Skeletal muscle satellite cell (primary cell): Measurements from ENCODE around the gene CADM1.

Source experiments
- H3K27me3 ChIP-seq: 2 replicates; pipeline ENCODE4 v1.7.0; 2013; ENCODE audit warnings: low read length; ENCODE audit not compliant: control insufficient read depth, insufficient read depth
- H3K36me3 ChIP-seq: 2 replicates; pipeline ENCODE4 v1.7.0; 2013; ENCODE audit warnings: mild to moderate bottlenecking, control low read depth, low read length; ENCODE audit not compliant: insufficient read depth
- H3K4me1 ChIP-seq: 2 replicates; pipeline ENCODE4 v1.7.0; 2013; ENCODE audit warnings: low read length; ENCODE audit not compliant: control insufficient read depth, insufficient read depth
- H3K4me2 ChIP-seq: 2 replicates; pipeline ENCODE4 v1.7.0; 2013; ENCODE audit warnings: mild to moderate bottlenecking, low read length
- H3K4me3 ChIP-seq: 2 replicates; pipeline ENCODE4 v1.7.0; 2013; ENCODE audit warnings: low read length
- H3K9ac ChIP-seq: 2 replicates; pipeline ENCODE4 v1.7.0; 2013; ENCODE audit warnings: mild to moderate bottlenecking, low read depth, low read length, moderate library complexity
- H3K9me3 ChIP-seq: replicated peaks from 2 replicates; pipeline ENCODE4 v1.7.0; 2013; ENCODE audit warnings: mild to moderate bottlenecking, control low read depth, low read length

CADM1 gene

DNA sequence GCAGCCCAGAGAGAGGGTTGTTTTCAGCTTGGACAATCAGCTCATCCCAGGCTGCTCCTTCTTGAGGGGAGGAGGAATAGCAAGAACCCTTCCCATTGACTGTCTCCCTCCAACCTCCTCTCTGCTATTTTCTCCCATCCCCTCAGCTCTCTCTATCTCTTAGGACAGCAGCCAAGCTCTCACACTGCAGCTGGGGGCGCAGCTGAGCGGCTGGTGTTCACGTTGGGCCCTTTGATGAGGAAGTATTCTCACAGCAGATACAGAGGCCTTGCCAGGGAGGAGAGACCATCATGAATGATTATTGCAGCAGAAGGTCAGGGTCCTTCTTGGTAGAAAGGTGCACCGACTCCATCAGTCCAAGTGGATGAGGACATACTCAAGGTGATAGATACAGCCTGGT lies 26.5 kb upstream of the CADM1 start:
- Histone ChIP-seq H3K9ac (no peak overlapping the region), H3K4me3 (no peak overlapping the region), H3K9me3 (peaks cover 5% of the 10 kb centered on the region), H3K4me1 (no peaks in the 10 kb centered on the region), H3K36me3 (no peaks in the 10 kb centered on the region), H3K4me2 (no peak overlapping the region), H3K27me3 (no peaks in the 10 kb centered on the region)

DNA sequence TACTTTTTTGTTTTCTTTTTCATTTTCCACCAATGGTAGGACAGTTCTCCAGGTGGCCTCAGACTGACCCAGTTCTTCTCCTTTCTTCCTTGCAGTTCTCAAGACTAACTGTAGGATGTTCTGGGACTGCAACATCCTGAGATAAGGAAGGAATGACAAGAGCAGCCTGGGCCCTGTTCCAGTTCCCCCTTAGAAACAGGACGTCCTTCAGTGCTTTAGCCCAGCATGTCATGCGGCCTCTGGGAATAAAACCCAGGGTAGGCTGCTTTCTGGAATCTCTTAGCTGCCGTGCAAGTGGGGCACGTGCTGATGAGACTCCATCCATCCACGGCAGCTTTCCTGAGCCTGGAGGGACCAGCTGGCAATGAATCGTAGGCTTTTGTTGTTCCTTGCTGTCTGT lies 24.0 kb upstream of the CADM1 start:
- no peaks in the 10 kb centered on the region for H3K36me3 ChIP-seq
- no peaks in the 10 kb centered on the region for H3K4me1 ChIP-seq
- no peaks in the 10 kb centered on the region for H3K27me3 ChIP-seq
- H3K4me3 ChIP-seq = no peak overlapping the region
- no peak overlapping the region for H3K4me2 ChIP-seq
- H3K9me3 ChIP-seq = no peaks in the 10 kb centered on the region
- H3K9ac ChIP-seq = no peak overlapping the region

DNA sequence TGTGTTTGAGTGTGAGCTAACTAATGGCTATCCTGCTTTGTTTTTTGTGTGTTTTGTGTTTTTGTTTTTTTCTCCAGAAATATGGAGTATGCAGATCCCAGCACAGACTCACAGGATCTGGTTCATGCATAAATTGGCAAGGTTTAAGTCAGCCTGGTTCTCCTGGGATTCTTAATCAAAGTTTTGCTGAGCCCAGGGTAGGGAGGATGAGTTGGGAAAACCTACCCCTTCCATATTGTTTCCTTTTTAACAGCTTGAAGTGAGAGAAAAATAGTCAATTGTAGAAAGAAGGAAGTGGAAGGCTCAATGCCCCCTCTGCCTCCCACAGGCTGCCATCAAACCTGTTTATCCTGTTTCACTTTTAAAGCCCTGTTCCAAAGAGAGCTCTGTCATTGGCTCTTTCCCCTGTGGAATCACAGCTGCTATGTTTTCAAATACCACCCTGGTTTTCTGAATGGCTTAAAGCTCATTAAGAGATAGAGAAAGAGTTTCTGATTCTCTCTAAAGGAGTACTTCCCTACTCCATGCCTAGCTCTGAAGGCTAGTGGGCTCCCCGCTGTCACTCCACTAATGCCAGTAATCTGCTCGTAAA lies 23.4 kb upstream of the CADM1 start:
- Histone ChIP-seq H3K4me3 (no peak overlapping the region), H3K27me3 (no peaks in the 10 kb centered on the region), H3K9ac (no peak overlapping the region), H3K36me3 (no peaks in the 10 kb centered on the region), H3K4me2 (no peak overlapping the region), H3K9me3 (no peaks in the 10 kb centered on the region), H3K4me1 (no peaks in the 10 kb centered on the region)

DNA sequence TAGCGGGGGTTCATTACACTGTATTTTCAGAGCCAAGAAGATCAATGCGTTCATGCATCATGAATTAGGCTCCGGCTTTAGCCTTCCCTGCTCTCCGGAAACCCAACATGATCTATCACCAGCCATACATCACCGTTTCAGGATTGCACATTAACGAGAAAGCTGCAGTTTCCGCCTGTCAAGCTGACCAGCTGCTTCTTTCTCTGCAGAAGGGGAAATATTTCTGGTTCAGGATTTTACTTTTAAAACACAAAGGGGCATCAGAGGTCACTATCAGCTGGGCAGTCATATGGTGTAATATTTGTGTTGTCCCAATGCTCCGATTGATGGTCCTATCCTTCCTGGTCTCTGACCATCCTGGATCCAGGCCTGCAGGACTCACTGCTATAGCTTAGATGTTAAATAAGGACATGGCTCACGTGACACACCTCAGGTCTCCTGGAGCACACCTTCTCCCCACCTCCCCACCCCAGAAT lies 21.4 kb upstream of the CADM1 start:
- H3K27me3 ChIP-seq = no peaks in the 10 kb centered on the region
- no peaks in the 10 kb centered on the region for H3K36me3 ChIP-seq
- H3K9ac ChIP-seq = no peak overlapping the region
- H3K4me3 ChIP-seq = no peak overlapping the region
- no peak overlapping the region for H3K4me2 ChIP-seq
- H3K9me3 ChIP-seq = no peaks in the 10 kb centered on the region
- no peaks in the 10 kb centered on the region for H3K4me1 ChIP-seq

DNA sequence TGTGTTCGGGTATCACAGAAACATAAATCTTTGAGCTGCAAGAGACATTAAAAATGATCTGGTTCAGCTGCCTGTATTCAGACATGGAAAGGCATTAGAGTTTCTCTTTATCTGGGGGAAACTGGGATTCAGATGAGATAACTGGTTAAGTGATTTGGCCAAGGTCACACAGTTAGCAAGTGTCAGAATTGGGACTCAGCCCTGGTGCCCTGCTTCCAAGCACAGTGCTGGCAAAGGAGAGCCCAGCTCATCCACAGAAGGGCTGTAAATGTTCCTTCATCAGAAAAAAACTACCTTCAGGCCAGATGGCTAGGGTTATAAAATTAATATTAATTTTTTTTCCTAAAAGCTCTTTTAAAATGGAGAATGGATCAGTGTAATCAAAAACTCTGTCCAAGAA lies 20.4 kb upstream of the CADM1 start:
- no peaks in the 10 kb centered on the region for H3K9me3 ChIP-seq
- H3K4me1 ChIP-seq = no peaks in the 10 kb centered on the region
- H3K4me3 ChIP-seq = no peak overlapping the region
- no peaks in the 10 kb centered on the region for H3K36me3 ChIP-seq
- no peaks in the 10 kb centered on the region for H3K27me3 ChIP-seq
- no peak overlapping the region for H3K4me2 ChIP-seq
- no peak overlapping the region for H3K9ac ChIP-seq

DNA sequence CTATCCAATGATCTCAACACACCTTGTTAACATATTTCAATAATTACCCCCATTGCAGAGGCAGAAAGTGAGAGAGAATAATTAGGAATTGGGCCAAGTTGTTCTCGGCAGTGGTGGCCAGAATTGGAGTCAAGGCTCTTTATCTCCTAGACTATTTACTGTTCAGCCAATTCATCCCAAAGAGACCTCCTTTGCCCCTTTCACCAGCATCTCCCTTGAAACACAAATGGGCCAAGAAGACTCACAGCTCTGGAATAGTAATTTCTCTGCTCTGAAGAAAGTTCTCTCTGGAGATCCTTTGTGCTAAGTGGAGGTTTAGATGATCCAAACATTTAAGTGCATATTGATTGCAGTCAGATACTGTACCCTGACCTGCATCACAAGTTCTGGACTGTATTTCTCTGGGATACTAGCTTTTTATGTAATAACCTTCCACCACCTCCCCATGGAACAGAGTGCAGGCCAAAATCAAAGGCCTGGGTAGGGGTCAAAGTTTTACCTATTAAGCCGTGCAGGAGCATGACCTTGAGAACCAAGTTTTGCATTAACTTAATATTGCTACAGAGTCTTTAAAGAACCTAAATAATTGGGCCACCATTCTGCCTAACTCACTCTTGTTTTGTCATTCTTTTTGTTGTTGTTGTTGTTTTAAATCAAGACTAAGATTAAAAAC lies 19.6 kb upstream of the CADM1 start:
- Histone ChIP-seq H3K27me3 (no peaks in the 10 kb centered on the region), H3K36me3 (no peaks in the 10 kb centered on the region), H3K9ac (no peak overlapping the region), H3K4me3 (no peak overlapping the region), H3K4me1 (no peaks in the 10 kb centered on the region), H3K9me3 (no peaks in the 10 kb centered on the region), H3K4me2 (no peak overlapping the region)

DNA sequence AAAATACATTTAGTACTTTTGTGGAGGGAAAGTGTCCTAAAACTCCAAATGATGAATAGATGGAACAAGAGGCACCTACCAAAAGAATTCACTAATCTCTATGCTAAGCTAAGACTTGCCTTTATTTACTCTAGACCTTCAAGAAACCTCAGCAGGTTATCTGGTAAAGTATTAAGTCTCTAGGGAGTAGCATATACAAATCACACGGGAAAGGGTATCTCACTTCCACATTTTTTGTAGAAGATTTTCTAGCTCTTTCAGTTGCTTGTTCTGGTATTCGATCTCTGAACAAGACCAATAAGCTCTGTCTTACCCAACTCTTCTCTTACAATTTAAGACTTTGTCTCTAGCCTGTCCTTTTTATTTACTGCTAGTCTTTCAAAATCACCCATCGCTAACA lies 18.1 kb upstream of the CADM1 start:
- Histone ChIP-seq H3K27me3 (no peaks in the 10 kb centered on the region), H3K4me1 (no peaks in the 10 kb centered on the region), H3K9ac (no peak overlapping the region), H3K4me2 (no peak overlapping the region), H3K36me3 (no peaks in the 10 kb centered on the region), H3K9me3 (no peaks in the 10 kb centered on the region), H3K4me3 (no peak overlapping the region)

DNA sequence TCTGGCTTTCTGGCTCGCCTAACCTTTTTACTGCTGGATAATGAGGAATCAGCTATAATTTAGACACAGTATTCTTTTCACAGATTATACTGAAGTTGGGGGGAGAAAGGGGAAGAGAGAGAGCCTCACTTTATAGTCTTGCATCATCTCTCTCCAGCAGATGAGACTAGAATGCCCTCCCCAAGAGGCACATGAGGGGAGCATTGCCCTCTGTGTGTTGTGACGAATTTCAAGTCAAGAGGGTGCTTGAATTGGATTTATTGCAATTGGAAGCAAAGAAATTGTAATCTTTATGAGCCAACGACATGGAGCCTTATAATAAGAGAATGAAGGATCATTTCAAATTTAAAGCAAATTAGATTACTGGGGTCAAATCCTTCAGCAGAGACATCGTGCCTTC lies 17.6 kb upstream of the CADM1 start:
- Histone ChIP-seq H3K9me3 (no peaks in the 10 kb centered on the region), H3K4me3 (no peak overlapping the region), H3K4me1 (no peaks in the 10 kb centered on the region), H3K36me3 (no peaks in the 10 kb centered on the region), H3K4me2 (no peak overlapping the region), H3K9ac (no peak overlapping the region), H3K27me3 (no peaks in the 10 kb centered on the region)

DNA sequence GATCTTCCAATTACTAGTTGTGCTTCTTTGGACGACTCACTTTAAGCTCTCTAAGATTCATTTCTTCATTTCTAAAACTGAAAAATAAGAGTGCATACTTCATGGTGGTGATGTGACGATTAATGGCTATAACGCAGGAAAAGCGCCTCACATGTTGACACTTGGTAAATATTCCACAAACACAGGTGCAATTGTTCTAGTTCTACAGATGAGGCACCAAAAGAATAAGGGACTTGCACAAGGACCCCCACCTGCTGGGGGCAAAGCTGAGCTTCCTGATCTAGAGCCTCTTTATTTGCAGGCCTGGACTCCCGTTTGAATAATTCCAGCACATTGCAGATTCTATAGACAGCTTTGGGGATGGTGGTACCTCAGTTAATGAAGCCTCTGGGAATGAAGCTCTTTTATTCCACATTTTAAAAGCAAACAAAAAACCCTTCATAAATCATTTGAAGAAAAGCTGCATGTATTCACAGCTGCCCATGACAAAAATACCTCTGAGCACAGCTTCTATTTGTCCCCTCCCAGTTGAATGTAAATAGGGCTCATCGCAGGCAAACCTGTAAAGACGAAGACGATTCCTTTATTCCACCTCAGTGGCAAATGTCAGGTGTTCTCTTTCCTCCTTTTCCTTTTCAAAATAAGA lies 14.9 kb upstream of the CADM1 start:
- Histone ChIP-seq H3K4me2 (no peak overlapping the region), H3K9ac (no peak overlapping the region), H3K9me3 (no peaks in the 10 kb centered on the region), H3K27me3 (no peaks in the 10 kb centered on the region), H3K4me3 (no peak overlapping the region), H3K4me1 (no peaks in the 10 kb centered on the region), H3K36me3 (no peaks in the 10 kb centered on the region)

DNA sequence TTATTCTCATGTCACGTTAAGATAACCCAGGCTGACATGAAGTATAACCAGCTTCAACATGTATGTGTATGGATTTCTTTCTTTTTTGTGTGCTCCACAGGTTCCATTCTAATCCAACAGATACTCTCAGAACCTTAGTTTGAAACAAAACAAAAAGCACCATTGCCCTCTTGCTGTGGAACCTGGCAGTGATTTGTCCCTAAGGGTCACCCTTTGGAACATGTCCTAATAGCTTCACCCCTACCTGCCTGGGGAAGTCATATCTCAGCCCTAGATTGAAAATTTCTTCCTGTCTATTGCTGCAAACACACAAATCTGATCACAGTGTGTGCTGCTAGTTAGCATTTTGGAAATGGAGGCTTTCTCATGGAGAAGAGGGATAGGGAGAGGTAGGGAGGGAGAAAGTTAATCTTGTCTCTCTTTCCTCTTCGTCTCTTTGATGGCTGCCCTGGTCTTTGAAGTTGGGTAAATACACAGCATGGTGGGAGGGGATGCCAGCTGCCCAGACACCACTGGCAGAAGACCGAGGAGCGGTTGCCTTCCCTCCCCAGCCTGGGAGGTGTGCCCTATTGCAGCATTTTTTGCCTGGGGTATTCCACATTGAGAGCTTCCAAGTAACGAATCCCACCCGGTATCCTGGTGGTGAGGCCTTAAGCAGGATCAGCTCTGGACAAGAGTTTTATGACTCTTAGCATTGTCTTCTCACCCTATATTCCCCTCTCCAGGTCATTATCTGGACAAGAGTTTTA lies 11.6 kb upstream of the CADM1 start:
- no peaks in the 10 kb centered on the region for H3K36me3 ChIP-seq
- H3K9me3 ChIP-seq = no peaks in the 10 kb centered on the region
- H3K4me3 ChIP-seq = no peak overlapping the region
- no peaks in the 10 kb centered on the region for H3K4me1 ChIP-seq
- no peaks in the 10 kb centered on the region for H3K27me3 ChIP-seq
- no peak overlapping the region for H3K9ac ChIP-seq
- no peak overlapping the region for H3K4me2 ChIP-seq

DNA sequence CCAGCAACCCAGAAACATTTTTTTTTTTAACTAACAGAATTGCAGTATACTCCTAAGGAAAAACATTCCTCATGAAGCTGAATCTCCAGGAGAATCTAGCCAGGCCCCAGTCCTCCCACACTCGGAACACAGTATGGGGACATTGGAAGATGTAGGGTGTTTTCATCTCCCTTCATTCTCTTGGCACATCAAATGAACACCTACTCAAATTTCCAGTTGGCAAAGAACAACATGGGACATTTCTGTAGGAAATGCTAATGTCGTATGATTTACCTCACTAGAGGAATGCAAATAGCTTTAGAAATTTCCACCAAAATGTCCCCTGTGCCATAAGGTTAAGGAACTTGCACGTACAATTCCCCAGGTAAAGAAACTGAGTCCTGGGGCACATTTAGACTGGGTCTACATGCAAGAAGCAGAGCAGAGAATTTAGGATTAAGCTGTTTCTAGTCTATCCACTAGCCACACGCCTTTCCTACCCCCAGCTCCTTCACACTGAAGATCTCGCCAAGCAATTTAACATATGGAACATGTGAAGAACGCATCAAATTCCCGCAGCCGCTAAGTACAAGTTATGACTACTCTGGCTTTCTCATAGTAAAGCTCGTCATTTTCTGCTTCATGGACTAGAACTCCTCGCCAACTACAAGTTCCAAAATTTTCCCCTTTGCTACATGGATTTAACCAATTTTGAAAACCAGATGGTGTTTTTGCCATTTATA lies 2.9 kb upstream of the CADM1 start:
- Histone ChIP-seq H3K36me3 (no peaks in the 10 kb centered on the region), H3K27me3 (peaks cover 39% of the 10 kb centered on the region), H3K9ac (no peak overlapping the region), H3K4me2 (no peak overlapping the region), H3K4me1 (peaks cover 20% of the 10 kb centered on the region), H3K9me3 (no peaks in the 10 kb centered on the region), H3K4me3 (no peak overlapping the region)
